DND-41 (cell line): ENCODE results near the gene PCDH9.

ENCODE experiments used
- CTCF ChIP-seq: IDR thresholded peaks from 2 replicates; pipeline ENCODE4 v1.5.1; 2012; ENCODE audit warnings: borderline replicate concordance, low read length, moderate library complexity, mild to moderate bottlenecking; ENCODE audit not compliant: poor library complexity, severe bottlenecking; ENCODE audit errors: extremely low read depth
- EZH2 ChIP-seq: IDR thresholded peaks from 3 replicates; pipeline ENCODE4 v1.6.1; 2012; ENCODE audit warnings: borderline replicate concordance, low read depth, mild to moderate bottlenecking, moderate library complexity, low read length, inconsistent platforms; ENCODE audit not compliant: severe bottlenecking

GRCh38 chr13:66345971-66346370, 884.2 kb downstream of the PCDH9 start:
- no peak for TF ChIP-seq CTCF
- no peak for TF ChIP-seq EZH2
